Right kidney (tissue), 9 donors: ENCODE results near the gene MCM7.
A peak's percentile ranks its signal among the peaks of the same experiment; 100 is the strongest.
"Not testable (repeated sequence)": the region's sequence is repeated elsewhere in the genome, so short reads cannot be mapped to it uniquely, and the experiment has no call there.

Experiments
- DNase-seq: peaks from one replicate; pipeline ENCODE4 v3.0.0-alpha.2; 2016
- long read RNA-seq, 8 donors: transcript quantifications; one replicate each; lab custom pipeline, GENCODE V29; 2026

Gene MCM7
- long read RNA-seq, donor 1, transcript MCM7-201 (15 exons, 2,957 nt), result major isoform, 40 of 108 reads
- long read RNA-seq, donor 1, partial matches to known transcripts, result 58 of 108 reads
- long read RNA-seq, donor 1, other reads (novel, unspliced or antisense), result 7 of 108 reads
- long read RNA-seq, donor 2, transcript MCM7-201 (15 exons, 2,957 nt), result major isoform, 10 of 16 reads
- long read RNA-seq, donor 2, partial matches to known transcripts, result 6 of 16 reads
- long read RNA-seq, donor 2, other reads (novel, unspliced or antisense), result 0 of 16 reads
- long read RNA-seq, donor 3, transcript MCM7-201 (15 exons, 2,957 nt), result major isoform, 9 of 16 reads
- long read RNA-seq, donor 3, partial matches to known transcripts, result 6 of 16 reads
- long read RNA-seq, donor 3, other reads (novel, unspliced or antisense), result 0 of 16 reads
- long read RNA-seq, donor 4, transcript MCM7-201 (15 exons, 2,957 nt), result major isoform, 18 of 31 reads
- long read RNA-seq, donor 4, partial matches to known transcripts, result 10 of 31 reads
- long read RNA-seq, donor 4, other reads (novel, unspliced or antisense), result 0 of 31 reads
- long read RNA-seq, donor 5, transcript MCM7-201 (15 exons, 2,957 nt), result major isoform, 34 of 48 reads
- long read RNA-seq, donor 5, partial matches to known transcripts, result 14 of 48 reads
- long read RNA-seq, donor 5, other reads (novel, unspliced or antisense), result 0 of 48 reads
- long read RNA-seq, donor 6, transcript MCM7-201 (15 exons, 2,957 nt), result major isoform, 19 of 34 reads
- long read RNA-seq, donor 6, partial matches to known transcripts, result 15 of 34 reads
- long read RNA-seq, donor 6, other reads (novel, unspliced or antisense), result 0 of 34 reads
- long read RNA-seq, donor 7, transcript MCM7-201 (15 exons, 2,957 nt), result major isoform, 35 of 143 reads
- long read RNA-seq, donor 7, partial matches to known transcripts, result 93 of 143 reads
- long read RNA-seq, donor 7, other reads (novel, unspliced or antisense), result 13 of 143 reads
- long read RNA-seq, donor 8, transcript MCM7-201 (15 exons, 2,957 nt), result major isoform, 38 of 53 reads
- long read RNA-seq, donor 8, partial matches to known transcripts, result 14 of 53 reads
- long read RNA-seq, donor 8, other reads (novel, unspliced or antisense), result 0 of 53 reads

DNA sequence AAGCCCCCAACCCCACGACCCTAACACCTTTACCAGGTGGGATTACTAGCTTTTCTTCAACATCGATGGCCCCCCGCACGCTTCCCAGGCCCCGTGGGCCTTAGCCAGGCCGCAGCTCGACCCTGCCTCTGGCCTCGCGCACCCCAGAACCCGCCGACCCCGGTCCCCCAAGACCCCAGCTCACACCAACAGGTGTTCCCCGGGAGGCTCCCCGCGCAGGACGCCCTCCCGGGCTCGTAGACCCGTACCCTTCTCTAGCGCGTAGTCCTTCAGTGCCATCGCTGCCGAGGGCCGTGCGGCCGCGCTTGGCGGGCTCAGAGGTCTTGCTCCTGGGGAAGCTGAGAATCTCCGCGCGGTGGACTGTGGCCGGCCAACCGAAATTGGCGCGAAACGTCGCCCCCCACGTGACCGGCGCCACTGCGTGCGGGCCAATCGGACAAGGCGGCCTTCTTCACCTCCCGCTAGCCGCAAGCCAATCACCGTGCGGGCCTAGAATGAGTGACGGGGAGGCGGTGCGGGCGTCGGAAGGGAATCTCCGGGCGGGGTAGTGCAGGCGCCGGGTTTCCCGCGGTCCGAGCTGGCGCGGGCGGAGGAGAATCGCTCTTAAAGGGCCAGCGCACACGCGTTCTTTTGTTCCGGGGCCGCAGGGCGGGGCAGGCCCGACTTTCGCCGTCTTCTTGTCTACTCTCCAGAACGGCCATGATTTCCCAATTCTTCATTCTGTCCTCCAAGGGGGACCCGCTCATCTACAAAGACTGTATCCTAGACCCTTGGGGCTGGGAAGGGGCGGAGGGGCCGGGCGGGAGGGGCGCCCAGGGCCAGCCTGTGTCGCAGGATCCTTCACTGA is at the start of gene MCM7, which contains the start of gene AP4M1:
Gene MCM7, minus strand, starts transcription at position 382 of the 847 bp plus-strand sequence. Its CDS starts 103 bp downstream, at position 279.
Gene AP4M1, plus strand, starts transcription at position 628 of the 847 bp plus-strand sequence. Its CDS starts 72 bp downstream, at position 700.
- peak; percentile 85 for DNase-seq

DNA sequence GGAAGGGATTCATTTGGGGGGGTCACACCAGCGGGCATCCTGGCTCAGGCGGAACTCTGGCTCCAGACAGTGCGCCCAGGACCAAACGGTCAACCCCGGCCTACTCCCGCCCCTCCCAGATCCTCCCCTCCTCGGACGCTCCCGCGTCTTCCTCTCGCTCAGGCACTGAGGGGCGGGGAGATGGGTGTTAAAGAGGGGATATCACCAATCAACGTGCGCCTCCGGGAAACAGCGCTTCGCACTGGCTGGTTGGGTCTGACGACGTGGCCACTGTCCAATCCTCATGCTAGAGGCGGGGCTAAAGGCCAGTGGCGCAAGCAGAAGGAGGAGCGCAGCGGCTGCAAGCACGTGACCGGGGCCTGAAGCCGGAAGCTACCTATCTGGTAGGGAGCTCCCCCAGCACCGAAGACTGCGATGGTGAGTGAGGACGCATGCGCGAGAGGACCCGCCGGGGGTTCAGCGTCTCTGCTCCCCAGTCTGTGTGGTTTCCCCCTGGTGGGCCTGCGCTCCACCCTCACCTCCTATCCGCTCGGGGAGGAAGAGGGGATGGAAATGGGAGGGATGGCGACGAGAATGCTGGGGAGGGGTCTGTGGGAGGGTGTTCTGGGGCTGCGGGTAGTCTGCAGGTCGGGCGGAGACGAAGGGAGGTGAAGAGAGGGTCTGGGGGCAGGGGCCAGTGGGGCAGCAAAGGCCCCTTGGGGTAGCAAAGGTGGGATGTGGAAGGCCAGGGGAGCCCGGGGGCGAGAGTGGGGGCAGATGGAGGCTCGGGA is 47.5 kb upstream of the MCM7 start, which contains the start of gene LAMTOR4:
Gene LAMTOR4, plus strand, starts transcription at position 360 of the 770 bp plus-strand sequence. Its CDS starts 55 bp downstream, at position 415.
- peak; percentile 89 for DNase-seq

DNA sequence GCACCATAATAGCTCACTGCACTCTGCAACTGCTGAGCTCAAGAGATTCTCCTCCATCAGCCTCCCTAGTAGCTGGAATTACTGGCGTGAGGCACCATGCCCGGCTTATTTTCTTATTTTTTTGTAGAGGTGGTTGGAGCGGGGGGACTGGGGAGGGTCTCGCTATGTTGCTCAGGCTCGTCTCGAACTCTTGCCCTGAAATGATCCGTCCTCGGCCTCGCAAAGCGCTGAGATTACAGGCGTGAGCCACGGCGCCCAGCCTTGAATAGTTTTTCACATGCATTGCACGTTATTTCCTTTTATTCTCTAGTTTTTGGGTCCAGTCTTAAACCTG is 47.0 kb upstream of the MCM7 start:
- no peak for DNase-seq

DNA sequence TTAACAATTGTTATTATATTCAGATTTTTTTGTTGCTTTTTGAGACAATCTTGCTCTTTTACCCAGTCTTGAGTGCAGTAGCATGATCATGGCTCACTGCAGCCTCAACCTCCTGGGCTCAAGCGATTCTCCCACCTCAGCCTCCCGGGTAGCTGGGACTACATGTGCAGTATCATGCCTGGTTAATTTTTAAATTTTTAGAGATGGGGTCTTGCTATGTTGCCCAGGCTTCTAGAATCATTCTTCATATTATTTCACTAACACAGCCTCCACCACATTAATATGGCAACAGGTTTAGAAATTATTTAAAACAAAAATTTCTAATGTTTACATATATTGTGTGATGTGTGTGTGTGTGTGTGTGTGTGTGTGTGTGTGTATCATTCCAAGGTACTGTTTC is 46.1 kb upstream of the MCM7 start:
- no peak for DNase-seq

DNA sequence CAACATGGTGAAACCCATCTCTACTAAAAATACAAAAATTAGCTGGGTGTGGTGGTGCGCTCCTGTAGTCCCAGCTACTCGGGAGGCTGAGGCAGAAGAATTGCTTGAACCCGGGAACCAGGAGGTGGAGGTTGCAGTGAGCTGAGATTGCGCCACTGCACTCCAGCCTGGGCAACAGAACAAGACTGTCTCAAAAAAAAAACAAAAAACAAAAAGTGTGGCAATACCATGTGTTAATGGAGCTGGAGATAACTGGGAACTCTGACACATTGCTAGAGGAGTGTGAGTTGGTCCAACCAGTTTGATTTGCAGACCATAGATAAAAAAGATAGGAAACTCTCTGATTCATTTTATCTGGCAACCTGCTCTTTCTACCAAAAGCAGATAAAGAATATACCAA is 45.2 kb upstream of the MCM7 start:
- not testable (repeated sequence) for DNase-seq

DNA sequence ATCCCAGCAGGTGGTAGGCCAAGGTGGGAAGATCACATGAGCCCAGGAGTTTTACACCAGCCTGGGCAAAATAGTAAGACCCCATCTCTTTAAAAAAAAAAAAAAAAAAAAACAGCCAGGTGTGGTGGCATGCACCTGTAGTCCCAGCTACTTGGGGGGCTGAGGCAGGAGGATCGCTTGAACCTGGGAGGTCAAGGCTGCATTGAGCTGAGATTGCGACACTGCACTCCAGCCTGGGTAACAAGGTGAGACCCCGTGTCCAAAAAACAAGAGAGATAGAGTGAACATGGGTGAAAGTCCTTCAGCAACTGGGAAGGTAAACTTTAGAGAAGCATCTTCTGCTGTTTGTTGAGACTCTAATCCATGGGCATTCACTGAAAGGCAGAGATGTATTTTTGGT is 41.3 kb upstream of the MCM7 start:
- no peak for DNase-seq

DNA sequence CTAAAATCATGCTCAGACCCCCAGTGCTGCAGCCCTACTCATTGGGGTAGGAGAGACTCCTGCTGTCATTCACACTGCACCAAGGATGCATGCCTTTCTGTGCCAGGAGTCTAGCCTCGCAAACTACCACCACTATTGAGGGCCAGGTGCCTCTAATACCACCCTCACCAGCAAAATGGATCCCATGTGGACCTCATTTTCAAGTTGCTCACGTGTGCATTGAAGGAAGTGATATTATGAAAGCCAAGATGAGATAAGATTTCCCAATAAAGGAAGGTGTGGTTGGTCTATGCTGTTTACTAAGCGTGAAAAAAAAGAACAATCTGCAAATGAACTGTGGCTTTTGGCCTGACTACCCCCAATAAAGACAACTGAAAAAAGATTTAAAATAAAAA is 40.4 kb upstream of the MCM7 start:
- no peak for DNase-seq

DNA sequence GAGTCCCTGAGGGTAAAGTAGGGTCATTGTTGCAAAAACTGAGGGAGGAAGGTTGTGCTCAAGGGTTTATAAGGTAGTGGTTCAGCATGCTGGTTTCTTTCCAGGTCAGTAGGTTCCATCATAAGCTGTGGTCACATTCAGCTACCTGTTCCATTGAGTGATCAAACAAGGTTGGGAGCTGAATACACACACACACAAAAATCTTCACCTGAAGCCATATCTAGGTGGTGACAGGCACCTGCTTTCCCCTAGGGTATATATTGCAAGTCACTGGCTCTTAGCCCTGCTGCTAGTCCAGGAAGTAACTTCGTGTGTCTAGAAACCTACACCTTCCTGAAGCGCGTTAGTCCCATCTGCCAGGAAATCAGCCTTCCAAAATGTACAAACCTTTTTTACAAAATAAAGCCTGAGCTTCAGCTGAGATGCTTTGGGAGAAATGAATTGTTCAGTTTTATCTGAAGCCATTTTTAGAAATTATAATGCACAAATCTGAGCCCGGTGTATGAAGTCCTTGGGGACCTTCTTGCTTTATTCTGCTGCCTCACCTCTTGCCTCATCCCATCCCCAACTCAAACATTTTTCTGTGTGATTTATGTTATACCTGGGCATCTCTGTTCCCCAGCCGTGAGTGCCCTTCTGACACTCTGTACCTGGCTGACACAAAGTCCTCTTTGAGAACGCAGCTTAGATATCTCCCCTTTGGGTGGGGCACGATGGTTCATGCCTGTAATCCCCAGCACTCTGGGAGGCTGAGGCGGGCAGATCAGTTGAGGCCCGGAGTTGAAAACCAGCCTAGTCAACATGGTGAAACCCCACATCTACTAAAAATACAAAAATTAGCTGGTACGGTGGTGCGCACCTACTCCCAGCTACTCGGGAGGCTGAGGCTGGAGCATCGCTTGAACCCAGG is 36.9 kb upstream of the MCM7 start:
- DNase-seq, result no peak

DNA sequence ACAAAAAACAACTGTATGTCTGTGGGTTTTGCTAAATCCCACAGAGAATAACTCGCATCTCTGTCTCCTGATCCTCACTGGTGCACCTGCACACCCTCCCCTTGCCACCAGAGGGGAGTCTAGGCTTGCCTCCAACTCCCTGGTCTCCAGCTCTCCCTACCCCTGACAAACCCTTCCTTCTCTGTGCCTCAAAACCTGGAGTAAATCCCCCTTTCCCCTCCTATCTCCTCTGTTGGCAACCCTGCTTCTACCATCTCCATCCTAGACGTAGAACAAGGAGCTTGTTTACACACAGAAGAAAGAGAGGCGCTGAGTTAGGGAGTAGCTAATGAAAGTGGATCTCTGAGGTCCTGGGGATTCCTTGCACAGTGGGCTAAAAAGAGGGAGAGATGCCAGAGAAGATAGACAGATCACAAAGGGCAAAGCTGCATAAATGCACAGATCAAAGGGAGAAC is 31.5 kb upstream of the MCM7 start:
- peak; percentile 54 for DNase-seq

DNA sequence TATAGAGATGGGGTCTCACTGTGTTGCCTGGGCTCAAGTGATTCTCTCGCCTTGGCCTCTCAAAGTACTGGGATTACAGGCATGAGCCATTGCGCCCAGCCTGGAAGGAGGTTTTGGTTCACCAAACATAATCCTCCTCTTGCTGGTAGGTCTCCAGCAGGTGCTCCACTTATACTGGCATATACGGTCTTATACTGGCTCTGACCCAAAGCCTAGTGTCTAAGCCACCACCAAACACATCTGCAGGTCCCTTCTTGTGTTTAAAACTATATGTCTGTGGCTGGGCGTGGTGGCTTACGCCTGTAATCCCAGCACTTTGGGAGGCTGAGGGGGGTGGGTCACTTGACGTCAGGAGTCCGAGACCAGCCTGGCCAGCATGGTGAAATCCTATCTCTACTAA is 30.9 kb upstream of the MCM7 start:
- no peak for DNase-seq

DNA sequence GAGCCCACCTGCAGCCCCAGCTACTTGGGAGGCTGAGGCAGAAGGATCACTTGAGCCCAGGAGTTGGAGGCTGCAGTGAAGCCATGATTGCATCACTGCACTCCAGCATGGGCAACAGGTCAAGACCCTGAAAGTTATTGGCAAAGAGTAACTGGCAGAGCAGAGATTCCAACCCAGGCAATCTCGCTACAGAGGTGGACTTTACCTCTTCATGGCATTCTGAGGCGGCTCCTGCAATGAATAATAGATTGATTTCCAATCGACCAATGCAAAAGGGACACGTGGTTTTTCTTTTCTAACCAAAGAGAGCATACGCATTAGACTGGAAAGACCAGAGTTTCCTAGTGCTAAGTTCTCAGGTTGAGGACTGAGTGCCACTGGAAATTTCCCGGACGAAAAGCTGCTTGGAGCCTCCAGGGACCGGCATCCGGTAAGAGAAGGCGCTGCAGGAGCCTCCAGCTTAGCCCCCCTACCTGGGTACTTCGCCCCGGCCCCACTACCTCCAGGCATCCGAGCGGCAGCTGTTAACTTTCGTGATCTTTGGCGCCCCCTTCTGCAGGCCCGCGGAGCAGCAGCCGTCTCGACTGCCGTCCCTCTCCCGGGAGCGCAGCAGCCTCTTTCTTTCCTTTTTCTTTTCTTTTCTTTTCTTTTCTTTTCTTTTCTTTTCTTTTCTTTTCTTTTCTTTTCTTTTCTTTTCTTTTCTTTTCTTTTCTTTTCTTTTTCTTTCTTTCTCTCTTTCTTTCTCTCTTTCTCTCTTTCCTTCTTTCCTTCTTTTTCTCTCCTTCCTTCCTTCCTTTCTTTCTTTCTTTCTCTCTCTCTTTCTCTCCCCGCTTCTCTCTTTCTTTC is 29.6 kb upstream of the MCM7 start:
- peak; percentile 70 for DNase-seq

DNA sequence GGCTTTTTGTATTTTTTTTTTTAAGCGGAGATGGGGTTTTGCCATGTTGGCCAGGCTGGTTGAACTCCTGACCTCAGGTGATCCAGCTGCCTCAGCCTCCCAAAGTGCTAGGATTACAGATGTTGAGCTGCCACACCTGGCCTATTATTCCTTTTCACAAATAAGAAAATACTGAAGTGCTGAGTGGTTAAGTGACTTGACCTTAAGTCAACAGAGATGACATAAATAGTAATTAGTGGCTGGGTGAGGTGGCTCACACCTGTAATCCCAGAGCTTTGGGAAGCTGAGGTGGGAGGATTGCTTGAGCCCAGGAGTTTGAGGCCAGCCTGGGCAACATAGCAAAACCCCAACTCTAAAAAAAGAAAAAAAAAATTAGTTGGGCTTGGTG is 29.0 kb upstream of the MCM7 start:
- not testable (repeated sequence) for DNase-seq

DNA sequence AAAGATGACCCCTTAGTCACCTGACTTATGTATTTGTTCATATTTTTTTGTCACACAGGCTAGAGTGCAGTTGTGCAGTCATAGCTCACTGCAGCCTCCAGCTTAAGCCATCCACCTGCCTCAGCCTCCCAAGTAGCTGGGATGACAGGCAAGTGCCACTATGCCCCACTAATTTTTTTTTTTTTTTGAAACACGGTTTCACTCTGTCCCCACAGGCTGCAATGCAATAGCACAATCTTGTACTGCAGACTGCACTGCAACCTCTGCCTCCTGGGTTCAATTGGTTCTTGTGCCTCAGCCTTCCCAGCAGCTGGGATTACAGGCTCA is 27.4 kb upstream of the MCM7 start:
- DNase-seq, result no peak

DNA sequence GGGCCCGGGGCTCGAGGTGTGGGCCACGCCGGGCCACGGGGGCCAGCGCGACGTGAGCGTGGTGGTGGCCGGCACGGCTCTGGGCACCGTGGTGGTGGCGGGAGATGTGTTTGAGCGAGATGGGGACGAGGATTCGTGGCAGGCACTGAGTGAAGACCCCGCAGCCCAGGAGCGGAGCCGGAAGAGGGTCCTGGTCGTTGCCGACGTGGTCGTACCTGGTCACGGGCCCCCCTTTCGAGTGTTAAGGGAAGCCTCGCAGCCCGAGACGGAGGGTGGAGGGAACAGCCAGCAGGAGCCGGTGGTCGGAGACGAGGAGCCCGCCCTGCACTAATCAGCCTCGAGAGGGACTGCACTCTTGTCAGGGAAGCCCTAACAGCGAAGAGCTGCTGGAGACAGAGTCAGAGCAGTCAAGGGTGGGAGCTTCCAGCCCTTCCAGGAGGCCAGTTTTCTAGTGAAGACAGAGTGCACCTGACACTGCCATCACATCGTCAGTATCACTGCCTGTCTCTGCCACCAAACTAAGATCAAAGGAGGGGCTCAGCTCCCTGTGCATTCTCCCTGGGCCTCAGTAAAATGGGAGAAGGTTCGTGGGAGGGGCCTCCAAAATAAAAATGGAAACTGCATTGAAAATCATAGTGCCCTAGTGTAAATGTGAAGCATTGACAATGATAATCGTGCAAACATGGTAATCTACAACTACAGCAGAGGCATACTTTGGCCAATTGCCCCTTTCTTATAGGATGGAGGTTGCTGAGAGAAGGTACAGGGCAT is 26.9 kb upstream of the MCM7 start:
- peak; percentile 81 for DNase-seq

DNA sequence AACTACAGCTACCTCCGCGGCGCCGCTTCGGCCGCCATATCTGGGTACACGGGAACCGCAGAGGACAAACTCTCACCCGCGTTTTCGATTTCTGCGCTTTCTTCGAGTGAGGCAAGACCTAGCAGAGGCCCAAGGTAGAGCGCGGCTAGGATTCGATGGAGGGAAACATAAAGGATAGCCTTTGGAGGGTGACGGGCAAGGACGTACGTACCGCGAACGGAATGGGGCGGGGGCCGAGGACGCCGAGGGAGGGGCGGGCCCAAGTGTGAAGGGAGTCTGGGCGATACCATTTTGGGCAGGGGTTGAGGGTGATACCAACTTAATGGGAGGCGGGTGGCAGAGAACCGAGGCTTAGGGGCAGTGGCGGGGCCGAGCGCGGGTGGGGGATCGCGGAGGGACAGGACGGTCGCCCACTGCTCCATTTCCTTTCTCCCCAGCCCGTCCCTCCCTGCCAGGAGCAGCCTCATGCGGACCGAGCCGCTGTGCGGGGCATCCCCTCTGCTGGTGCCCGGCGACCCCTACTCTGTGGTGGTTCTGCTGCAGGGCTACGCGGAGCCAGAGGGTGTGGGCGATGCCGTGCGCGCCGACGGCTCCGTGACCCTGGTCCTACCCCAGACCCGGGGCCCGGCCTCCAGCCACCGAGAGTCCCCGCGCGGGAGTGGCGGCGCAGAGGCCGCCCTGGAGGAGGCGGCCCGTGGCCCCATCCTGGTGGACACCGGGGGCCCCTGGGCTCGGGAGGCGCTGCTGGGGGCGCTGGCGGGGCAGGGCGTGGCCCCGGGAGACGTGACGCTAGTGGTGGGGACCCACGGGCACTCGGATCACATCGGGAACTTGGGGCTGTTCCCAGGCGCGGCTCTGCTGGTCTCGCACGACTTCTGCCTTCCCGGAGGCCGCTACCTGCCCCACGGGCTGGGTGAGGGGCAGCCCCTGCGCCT is 26.0 kb upstream of the MCM7 start, which contains the start of gene MBLAC1:
Gene MBLAC1, plus strand, starts transcription at position 37 of the 935 bp plus-strand sequence. Its CDS starts 429 bp downstream, at position 466.
- DNase-seq, result peak; percentile 90

DNA sequence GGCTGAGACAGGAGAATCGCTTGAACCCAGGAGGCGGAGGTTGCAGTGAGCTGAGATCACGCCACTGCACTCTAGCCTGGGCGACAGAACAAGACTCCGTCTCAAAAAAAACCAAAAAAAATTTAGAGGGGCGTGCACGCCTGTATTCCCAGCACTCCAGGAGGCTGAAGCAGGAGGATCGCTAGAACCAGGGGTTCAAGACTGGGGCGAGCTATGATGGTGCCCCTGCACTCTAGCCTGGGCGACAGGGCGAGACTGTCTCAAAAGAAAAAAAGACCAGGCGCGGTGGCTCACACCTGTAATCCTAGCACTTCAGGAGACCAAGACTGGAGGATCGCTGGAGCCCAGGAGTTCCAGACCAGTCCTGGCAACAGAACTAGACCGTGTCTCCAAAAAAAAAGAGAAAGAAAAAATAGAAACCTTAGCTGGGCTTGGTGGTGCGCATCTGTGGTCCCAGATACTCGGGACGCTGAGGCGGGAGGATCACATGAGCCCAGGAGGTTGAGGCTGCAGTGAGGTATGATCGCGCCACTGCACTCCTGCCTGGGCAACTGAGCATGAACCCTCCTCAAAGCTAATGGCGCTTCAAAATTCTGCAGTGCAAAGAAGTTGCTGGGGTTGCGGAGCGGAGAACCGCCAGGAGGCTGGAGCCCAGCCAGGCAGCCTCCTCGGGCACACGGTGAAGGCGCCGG is 25.2 kb upstream of the MCM7 start:
- peak; percentile 98 for DNase-seq
